ENCODE results near the gene EPS8L2.
A peak's percentile ranks its signal among the peaks of the same experiment; 100 is the strongest.
"Not testable (repeated sequence)": the region's sequence is repeated elsewhere in the genome, so short reads cannot be mapped to it uniquely, and the experiment has no call there.

Gene EPS8L2

GRCh38 chr11:724049-724777, 18.2 kb downstream of the EPS8L2 start:
- no peak for DNase-seq

DNA sequence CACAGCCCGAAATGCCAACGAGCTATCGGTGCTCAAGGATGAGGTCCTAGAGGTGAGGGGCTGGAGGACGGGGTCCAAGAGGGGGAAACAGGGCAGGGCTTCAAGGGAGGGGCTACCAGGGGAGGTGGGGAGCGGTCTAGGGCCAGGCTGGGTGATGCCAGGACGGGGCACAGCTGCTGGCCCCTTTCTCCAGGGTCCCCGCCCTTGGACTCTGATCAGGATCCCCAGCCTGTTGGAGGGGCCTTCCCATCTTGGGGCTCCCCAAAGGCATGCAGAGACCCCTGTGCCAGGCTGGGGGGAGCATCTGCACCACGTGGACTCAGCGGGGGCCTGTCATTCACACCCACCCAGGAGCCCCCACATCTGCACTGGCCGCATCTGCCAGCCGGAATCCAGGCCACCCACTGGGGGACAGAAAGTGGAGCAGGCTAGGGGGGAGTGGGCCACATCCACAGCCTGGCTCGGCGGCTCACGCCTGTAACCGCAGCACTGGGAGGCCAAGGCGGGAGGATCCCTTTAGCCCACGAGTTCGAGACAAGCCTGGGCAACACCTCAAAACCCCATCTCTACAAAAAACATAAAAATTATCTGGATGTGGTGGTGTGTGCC, 18.9 kb downstream of the EPS8L2 start:
- DNase-seq, result no peak

GRCh38 chr11:725624-726202, 19.7 kb downstream of the EPS8L2 start:
- no peak for DNase-seq

DNA sequence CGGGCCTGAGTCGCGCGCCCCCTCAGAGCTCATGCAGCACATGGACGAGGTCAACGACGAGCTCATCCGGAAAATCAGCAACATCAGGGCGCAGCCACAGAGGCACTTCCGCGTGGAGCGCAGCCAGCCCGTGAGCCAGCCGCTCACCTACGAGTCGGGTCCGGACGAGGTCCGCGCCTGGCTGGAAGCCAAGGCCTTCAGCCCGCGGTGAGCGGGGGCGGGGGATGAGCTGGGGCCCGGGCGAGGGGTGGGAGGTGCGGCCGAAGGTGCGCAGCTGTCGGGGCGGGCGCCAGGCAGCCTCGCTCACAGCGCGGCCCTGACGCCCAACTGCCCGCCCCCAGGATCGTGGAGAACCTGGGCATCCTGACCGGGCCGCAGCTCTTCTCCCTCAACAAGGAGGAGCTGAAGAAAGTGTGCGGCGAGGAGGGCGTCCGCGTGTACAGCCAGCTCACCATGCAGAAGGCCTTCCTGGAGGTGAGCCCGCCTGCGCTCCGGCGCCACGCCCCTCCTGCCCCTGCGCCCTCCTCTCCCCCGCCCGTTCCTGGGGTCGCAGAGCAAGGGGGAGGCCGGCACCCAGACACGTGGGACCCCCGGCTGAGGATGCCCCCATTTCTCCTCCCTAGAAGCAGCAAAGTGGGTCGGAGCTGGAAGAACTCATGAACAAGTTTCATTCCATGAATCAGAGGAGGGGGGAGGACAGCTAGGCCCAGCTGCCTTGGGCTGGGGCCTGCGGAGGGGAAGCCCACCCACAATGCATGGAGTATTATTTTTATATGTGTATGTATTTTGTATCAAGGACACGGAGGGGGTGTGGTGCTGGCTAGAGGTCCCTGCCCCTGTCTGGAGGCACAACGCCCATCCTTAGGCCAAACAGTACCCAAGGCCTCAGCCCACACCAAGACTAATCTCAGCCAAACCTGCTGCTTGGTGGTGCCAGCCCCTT, 20.5 kb downstream of the EPS8L2 start:
- DNase-seq, result peak in 1 of 56 donors; percentile 49

DNA sequence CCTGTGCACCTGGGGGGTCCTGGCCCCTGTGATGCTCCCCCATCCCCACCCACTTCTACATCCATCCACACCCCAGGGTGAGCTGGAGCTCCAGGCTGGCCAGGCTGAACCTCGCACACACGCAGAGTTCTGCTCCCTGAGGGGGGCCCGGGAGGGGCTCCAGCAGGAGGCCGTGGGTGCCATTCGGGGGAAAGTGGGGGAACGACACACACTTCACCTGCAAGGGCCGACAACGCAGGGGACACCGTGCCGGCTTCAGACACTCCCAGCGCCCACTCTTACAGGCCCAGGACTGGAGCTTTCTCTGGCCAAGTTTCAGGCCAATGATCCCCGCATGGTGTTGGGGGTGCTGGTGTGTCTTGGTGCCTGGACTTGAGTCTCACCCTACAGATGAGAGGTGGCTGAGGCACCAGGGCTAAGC, 21.3 kb downstream of the EPS8L2 start:
- no peak for DNase-seq

DNA sequence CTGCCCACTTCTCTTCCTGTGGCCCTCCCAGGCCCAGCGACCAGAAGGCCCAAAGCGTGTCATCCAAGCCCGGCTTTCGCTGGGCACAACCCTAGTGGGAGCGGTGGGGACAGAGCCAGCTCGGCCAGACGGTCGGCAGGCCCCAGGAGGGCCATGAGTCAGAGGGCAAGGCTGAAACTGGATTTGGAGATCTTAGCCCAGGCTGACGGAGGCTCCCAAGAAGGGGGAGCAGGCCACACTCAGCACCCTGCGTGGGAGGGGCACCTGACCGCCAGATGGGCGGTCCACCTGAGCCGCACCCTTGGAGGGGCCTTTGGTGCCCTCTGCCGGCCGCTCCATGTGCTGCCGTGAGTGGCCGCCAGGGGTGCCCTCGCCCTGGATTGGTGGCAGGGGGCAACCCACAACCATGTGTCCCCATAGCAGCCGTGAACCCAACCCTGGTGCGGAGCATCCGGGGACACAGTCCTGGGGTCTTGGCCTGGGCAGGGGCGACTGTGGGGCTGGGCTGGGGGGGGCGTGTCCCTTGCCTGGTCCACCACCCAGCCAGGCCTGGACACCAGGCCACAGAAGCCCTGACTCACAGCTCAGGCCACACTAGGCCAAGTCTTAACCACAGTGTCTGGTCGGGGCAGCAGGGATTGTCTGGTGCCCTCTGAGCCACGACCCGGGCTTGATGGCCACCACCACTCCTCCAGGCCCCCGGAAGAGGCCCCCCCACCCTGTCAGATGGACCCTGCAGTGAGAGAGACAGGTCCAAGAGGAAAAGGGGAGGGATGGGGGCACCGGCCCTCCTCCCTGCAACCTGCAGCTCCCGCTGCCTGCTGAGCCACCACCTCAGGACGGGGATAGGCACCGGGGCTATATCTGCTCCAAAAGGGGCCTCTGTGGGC, 22.1 kb downstream of the EPS8L2 start:
- peak in 43 of 56 donors; percentile 35 to 83 (median 61) for DNase-seq

- no peak for DNase-seq
Observed at GRCh38 chr11:728901-729491, 23.0 kb downstream of the EPS8L2 start.

DNA sequence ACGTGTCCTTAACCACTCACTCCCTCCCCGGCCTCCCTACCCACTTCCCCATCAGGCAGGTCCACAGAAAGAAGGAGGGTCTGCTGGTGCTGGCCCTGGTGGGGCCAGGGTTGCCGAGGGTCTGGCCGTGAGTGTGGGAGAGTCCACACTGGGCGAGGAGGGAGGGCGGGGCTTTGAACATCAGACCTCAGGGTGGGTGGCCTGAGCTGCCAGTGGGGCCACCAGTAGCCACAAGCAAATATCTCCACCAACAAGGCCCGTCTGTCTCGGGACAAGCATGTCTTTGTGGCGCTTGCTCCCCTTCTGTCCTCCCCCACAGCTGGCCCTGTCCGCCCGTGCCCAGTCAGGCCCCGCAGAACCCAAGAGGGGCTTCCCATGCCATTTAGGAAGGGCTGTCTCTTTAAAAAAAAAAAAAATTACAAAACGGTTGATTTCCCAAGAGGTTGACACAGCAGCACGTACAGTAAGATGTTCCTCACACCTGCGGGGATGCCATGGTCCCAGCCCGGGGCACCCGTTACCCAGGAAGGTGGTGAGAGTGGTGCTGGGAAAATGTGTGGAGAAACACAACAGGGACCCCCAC, 23.6 kb downstream of the EPS8L2 start:
- DNase-seq, result peak in 53 of 56 donors; percentile 33 to 94 (median 76)

GRCh38 chr11:733072-733471, 27.0 kb downstream of the EPS8L2 start:
- no peak for DNase-seq

- not testable (repeated sequence) for DNase-seq
Observed at GRCh38 chr11:734541-734940, 28.5 kb downstream of the EPS8L2 start.

- DNase-seq, result peak in 13 of 56 donors; percentile 7 to 52 (median 36)
Observed at GRCh38 chr11:737366-737765, 31.3 kb downstream of the EPS8L2 start.

- not testable (repeated sequence) for DNase-seq
Observed at GRCh38 chr11:737899-738298, 31.9 kb downstream of the EPS8L2 start.

GRCh38 chr11:742156-742546, 36.1 kb downstream of the EPS8L2 start:
- DNase-seq, result no peak

- DNase-seq, result no peak
Observed at GRCh38 chr11:742571-743201, 36.7 kb downstream of the EPS8L2 start.

DNA sequence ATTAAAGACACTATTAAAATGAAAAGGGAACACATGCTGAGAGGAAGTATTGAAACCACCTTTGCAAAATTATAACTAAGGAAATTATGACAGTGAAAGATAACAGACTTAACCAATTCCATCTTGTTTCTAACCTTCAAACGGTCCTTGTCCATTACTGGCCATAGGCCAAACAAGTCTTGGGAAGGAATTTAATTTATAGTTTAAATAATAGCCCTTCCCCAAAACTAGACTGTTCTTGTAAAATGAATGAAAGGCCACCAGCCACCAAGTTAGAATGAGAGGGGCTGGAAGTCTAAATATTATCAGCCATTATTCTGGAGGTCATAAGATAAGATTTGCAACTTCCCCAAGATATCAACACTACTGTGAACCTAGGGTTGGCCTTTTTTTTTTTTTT, 39.4 kb downstream of the EPS8L2 start:
- DNase-seq, result no peak

DNA sequence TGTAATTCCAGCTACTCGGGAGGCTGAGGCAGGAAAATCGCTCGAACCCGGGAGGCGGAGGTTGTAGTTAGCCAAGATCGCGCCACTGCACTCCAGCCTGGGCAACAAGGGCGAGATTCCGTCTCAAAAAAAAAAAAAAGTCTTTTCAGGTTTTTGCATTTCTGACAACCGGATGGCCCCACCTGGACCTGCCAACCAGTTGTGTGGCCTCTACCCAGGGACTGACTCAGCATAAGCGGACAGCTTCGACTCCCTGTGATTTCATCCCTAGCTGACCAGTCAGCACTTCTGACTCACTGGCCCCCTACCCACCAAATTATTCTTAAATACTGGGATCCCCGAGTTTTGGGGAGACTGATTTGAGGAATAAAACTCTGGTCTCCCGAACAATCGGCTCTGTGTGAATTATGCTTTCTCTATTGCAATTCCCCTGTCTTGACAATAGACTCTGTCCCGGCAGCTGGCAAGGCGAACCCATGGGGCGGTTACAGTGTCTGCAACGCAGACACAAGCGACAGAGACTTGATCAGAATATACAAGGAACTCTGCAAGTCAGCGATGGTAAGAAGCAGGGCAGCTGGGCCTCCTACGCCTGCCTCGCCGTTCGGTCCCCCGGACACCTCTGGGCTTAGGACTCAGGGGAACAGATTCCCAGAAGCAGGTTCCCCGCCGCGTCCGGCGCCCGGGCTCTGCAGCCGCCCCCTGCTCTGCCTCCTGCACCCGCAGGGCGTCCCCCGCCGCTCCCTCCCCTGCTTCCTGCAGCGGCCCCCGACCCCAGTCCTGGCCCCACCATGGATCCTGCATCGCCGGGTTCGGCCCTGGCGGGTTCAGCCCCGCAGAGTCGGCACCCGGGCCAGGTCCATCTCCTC, 40.5 kb downstream of the EPS8L2 start:
- DNase-seq, result peak in 32 of 56 donors; percentile 24 to 78 (median 60)

GRCh38 chr11:747158-748006, 41.4 kb downstream of the EPS8L2 start, which contains the start of gene TALDO1:
TALDO1 (plus strand) TSS chr11:747464; CDS start chr11:747482, 18 bp downstream.
- peak; percentile 55 to 96 (median 83) for DNase-seq
